AG04450 (cell line): Measurements from ENCODE around the gene SEC24B. TPM values are rescaled to one million over a fixed set of nuclear protein-coding genes. Genes with fewer than 3 reads are reported as not detected.

Experiments used
- CTCF ChIA-PET: fragments of 300-600, 350-600 bp; formaldehyde crosslinking; extraction: SDS; loops from one replicate; lab custom pipeline; 2022; ENCODE audit warnings: antibody characterized with exemption, inconsistent platforms; lab: Charles Lee
- POLR2A ChIA-PET: fragments of 350-600 bp; formaldehyde crosslinking; extraction: SDS; loops from one replicate; lab custom pipeline; 2021; ENCODE audit warnings: antibody characterized with exemption, inconsistent platforms; lab: Yijun Ruan, JAX
- DNase-seq: peaks from one replicate; pipeline ENCODE4 v3.0.0-alpha.2; 2011; ENCODE audit warnings: low read depth, low spot score
- H3K27ac ChIP-seq: one replicate; pipeline ENCODE4 v1.5.1; 2012; ENCODE audit warnings: low read depth, low read length, control low read depth
- H3K27me3 ChIP-seq: one replicate; pipeline ENCODE4 v1.6.0; 2012; ENCODE audit warnings: low read length; ENCODE audit not compliant: control insufficient read depth, insufficient read depth
- H3K4me3 ChIP-seq: 2 replicates; pipeline ENCODE4 v1.5.1; 2011; ENCODE audit warnings: mild to moderate bottlenecking, low read depth, low read length, control low read depth
- H3K9me3 ChIP-seq: 2 replicates; pipeline ENCODE4 v1.5.1; 2012; ENCODE audit warnings: low read length; ENCODE audit not compliant: control insufficient read depth, insufficient read depth
- CTCF ChIP-seq: IDR thresholded peaks from 2 replicates; pipeline ENCODE4 v1.5.1; 2011; ENCODE audit warnings: low read depth, low read length, control low read depth, inconsistent platforms
- polyA plus RNA-seq: library from polyadenylated mRNA; depleted of rRNA; stranded (reverse); fragments of >200 nt; gene quantifications from 2 replicates; pipeline ENCODE4 v1.2.3, GENCODE V29; 2011

Gene SEC24B
- polyA plus RNA-seq, 1 experiment = 55.9 TPM

- DNase-seq = no peak
- CTCF ChIA-PET = interaction anchor here (0.6 to 2.9 kb wide), 30 partner anchors 9 to 1887 kb away, joined by 3 to 31 read pairs (median 5); partner anchors contain the start of genes CFI and RRH
- no peak for TF ChIP-seq CTCF
- POLR2A ChIA-PET = no interaction called here
- Histone ChIP-seq H3K27me3 (no peaks in the 10 kb centered on the region), H3K4me3 (peak overlapping the region; percentile 81), H3K27ac (peak overlapping the region; percentile 69), H3K9me3 (no peaks in the 10 kb centered on the region)
Measured at GRCh38 chr4:109434007-109434971, 674 bp downstream of the SEC24B start.

GRCh38 chr4:109435635-109436034 lies 2.0 kb downstream of the SEC24B start:
- no peaks in the 10 kb centered on the region for H3K9me3 ChIP-seq
- no peak overlapping the region for H3K27ac ChIP-seq
- POLR2A ChIA-PET = no interaction called here
- H3K4me3 ChIP-seq = peak overlapping the region; percentile 81
- no peaks in the 10 kb centered on the region for H3K27me3 ChIP-seq
- CTCF ChIA-PET = no interaction called here
- no peak for DNase-seq
- TF ChIP-seq CTCF = no peak

- no peak for DNase-seq
- Histone ChIP-seq H3K27me3 (no peaks in the 10 kb centered on the region), H3K27ac (no peak overlapping the region), H3K9me3 (no peaks in the 10 kb centered on the region), H3K4me3 (no peak overlapping the region)
- POLR2A ChIA-PET = no interaction called here
- TF ChIP-seq CTCF = no peak
- CTCF ChIA-PET = no interaction called here
Measured at GRCh38 chr4:109436504-109436903, 2.9 kb downstream of the SEC24B start.

GRCh38 chr4:109440948-109441347 lies 7.3 kb downstream of the SEC24B start:
- Histone ChIP-seq H3K9me3 (no peaks in the 10 kb centered on the region), H3K4me3 (no peak overlapping the region), H3K27me3 (no peaks in the 10 kb centered on the region), H3K27ac (no peak overlapping the region)
- ChIA-PET POLR2A (no interaction called here), CTCF (no interaction called here)
- no peak for DNase-seq
- no peak for TF ChIP-seq CTCF

- Histone ChIP-seq H3K4me3 (no peak overlapping the region), H3K9me3 (no peaks in the 10 kb centered on the region; the same call in 1 of the 2 replicates), H3K27ac (no peak overlapping the region), H3K27me3 (no peaks in the 10 kb centered on the region)
- ChIA-PET CTCF (interaction anchor here (3.9 kb wide), 1 partner anchor 9 kb away, joined by 24 read pairs; the partner anchor contains the start of gene SEC24B), POLR2A (interaction anchor here (0.6 kb wide), 1 partner anchor 86 kb away, joined by 4 read pairs; no protein-coding TSS in a partner anchor)
- no peak for DNase-seq
- TF ChIP-seq CTCF = no peak
Measured at GRCh38 chr4:109441862-109442458, 8.3 kb downstream of the SEC24B start.
